GM19328 (cell line): Measurements from ENCODE around the gene ENTREP3.
A peak's percentile ranks its signal among the peaks of the same experiment; 100 is the strongest.
"Not testable (repeated sequence)": the region's sequence is repeated elsewhere in the genome, so short reads cannot be mapped to it uniquely, and the experiment has no call there.

Experiments
- ATAC-seq: cut with Tn5 transposase; IDR thresholded peaks from one replicate; pipeline ENCODE4 v1.9.1; 2021; ENCODE audit warnings: mild to moderate bottlenecking, moderate library complexity; ENCODE audit not compliant: unreplicated experiment

The ENTREP3 gene

DNA sequence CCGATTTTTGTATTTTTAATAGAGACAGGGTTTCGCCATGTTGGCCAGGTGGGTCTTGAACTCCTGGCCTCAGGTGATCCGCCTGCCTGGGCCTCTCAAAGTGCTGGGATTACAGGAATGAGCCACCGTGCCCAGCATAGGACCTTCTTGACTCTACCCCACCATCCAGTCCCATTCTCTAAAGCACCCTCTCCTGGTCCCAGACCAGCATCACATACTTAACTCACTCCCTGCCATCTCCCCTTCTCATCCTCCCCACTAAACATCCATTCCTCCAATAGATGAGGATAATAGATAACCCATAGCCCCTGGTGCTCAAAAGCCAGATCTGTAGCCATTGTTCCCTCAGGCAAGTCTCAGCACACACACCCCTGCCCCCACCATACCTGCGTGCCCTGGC, 2.1 kb downstream of the ENTREP3 start:
- ATAC-seq = no peak

DNA sequence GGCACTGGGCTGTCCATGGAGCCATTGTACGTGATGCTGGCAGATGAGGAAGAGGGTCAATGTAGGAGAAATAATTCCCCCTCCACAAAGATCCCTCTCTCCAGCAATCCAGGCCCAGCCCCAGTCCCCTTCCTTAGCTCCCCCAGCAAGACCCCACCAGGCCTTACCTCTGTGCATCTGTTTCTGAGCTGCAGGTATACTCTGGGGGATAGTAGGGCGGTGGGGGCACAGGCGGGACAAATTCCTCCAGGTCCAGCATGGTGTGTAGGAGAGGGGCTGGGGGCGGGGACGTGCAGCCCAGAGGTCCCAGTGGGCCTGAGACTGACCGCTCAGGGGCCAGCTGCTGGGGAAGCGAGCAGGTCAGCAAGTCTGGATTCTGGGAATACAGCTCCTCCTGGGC, 3.7 kb downstream of the ENTREP3 start:
- ATAC-seq = no peak

DNA sequence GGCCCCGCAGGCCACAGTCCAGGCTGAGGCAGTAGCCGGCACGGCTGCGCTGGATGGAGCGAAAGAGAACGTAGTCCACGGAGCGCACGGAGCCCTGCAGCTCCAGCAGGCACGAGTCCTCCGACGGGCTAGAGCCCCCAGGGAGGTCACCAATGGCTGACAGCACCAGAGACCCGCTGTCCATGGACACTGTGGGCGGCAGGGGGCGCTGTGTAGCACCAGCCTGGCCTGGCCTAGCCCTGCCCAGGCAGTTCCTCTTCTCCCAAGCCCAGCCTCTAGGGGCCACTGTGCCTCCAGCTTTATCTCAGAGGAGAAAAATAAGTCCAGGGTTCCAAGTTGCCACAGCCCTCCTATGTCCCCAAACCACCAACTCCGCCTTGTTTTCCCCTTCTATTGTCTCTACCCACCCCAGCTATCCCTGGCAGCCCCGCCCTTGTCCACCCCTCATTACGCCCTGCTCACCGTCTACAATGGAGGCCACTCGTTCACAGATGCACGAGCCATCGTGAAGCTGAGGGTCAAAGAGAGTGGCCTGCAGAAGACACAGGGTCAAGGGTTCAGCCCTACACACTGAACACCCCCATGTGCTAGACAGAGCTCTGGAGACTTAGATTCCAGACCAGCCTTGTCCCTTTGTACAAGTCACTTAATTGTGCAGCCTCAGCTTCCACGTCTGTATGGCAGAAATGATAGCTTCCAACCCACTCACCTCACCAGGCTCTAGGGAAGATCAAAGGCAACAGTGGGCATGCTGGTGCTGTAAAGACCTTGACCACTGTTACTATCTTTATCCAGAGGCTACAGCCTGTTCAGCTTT, 4.4 kb downstream of the ENTREP3 start:
- ATAC-seq = peak; percentile 78

DNA sequence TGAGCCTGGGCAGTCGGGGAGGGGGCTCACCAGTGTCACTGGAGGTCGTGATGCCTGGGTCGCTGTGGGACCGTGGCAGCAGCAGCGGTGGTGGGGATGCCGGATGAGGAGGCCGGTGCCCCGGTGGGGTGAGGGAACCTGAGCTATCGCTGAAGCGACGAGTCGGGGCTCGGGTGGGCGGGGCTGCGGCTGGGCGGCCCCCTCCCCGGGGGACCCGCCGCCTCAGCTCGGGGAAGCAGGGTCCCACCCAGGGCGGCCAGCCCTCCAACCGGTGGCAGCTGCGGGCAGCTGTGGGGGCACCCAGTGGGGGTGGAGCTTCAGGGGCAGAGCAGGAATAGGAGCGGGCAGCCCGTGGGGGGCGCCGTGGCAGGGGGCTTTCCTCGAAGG, 5.0 kb downstream of the ENTREP3 start:
- ATAC-seq = peak; percentile 23

DNA sequence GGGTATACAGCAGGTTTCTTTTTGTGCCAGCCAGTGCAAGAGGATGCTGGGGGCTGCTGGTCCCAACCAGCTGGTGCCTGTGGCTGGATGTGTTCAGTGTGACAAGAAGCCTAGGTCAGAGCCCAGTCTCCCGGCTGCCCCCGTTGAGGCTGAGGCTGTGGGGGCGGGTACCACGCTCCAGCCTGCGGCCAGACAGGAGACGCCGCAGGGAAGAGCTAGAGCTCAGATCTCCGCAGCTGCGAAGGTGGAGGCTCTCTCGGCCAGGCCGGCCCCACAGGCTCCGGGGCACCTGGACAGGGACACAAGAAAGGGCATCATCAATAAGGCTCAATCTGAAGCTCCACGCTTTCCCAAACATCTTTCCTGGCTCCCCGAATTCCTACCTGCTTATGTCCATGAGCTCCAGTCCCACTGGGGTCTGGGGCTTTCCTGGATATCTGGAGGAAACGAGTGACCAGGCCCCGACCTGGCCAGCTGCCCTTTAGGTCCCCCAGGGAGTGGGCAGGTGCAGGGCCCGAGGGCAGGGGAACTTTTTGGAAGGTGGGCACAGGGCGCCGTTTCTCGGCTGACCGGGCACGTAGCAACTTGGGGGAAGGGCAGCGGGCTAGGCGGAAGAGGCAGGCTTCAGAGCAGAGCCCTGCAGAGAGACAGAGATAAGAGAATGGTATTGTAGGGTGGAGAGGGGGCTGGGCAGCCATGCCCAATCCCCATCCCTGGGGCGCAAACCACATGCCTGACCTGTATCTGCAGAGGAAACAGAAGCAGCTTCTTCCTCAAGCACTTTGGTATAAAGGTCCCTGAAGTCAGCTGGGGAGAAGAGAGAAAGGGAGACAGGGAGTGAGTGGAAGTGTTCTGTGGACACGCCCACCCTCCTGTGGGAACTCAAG, 7.4 kb downstream of the ENTREP3 start:
- no peak for ATAC-seq

DNA sequence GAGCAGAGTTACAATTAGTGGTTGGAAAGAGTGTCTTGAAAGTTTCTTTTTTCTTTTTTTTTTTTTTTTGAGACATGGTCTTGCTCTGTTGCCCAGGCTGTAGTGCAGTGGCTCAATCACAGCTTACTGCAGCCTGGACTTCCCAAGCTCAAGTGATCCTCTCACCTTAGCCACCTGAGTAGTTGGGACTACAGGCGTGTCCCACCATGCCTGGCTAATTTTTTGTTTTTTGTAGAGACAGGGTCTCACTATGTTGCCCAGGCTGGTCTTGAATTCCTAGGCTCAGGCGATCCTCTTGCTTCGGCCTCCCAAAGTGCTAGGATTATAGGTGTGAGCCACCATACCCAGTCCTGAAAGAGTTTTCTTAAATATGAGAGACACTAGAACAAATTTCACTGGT, 8.5 kb downstream of the ENTREP3 start:
- not testable (repeated sequence) for ATAC-seq

DNA sequence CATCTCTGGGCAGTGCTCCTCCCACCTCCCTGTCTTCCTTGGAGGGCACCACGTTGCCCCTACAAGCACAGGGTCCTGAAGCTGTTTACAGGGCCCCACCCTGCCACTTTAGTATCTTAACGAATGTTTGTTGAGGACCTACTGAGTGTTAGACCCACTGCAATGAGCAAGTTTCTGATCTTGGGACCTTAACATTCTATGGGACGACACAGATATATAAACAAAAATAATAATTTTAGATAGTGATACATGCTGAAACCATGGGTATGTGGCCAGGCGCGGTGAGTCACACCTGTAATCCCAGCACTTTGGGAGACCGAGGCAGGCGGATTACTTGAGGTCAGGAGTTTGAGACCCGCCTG, 10.1 kb downstream of the ENTREP3 start:
- no peak for ATAC-seq

DNA sequence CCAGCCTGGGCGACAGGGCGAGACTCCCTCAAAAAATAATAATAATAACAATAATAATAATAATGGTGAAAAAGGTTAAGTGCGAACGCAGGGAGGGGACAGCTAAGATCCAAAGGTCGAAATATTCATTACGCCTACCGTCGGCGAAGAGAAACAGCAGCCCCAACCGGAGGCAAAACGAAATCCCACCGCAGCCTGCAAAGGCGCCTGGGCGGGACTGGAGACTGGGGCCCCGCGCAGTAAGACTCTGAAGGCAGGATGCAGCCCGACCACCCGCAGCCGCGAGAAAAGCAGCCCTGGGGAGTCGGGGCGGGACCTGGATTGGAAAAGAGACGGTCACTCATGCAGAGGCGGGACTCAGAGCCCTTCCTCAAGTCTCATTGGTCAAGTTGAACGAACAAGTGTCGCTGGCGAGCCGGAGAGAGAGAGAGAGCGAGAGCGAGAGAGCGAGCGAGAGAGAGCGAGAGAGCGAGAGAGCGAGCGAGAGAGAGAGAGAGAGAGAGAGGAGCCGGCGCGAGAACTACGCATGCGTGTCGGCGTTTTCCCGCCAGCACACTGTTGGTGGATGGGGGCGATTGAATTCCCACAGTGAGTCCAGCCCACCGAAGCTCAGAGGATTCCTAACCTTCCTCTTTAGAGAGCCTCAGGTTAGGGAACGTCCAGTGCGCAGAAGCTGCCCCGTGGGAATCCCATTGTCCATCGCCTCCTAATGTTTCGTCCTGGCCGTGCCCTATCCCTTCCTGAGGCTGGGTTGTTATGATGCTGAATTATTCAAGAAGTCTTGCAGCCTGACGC, 10.7 kb downstream of the ENTREP3 start:
- peak; percentile 87 for ATAC-seq

- ATAC-seq = no peak
Measured at GRCh38 chr1:155242805-155243358, 12.4 kb downstream of the ENTREP3 start.

- no peak for ATAC-seq
Measured at GRCh38 chr1:155241841-155242264, 13.4 kb downstream of the ENTREP3 start.

GRCh38 chr1:155241069-155241679, 14.1 kb downstream of the ENTREP3 start:
- ATAC-seq = no peak

GRCh38 chr1:155236451-155236850, 18.8 kb downstream of the ENTREP3 start:
- no peak for ATAC-seq

GRCh38 chr1:155235375-155235774, 19.9 kb downstream of the ENTREP3 start:
- not testable (repeated sequence) for ATAC-seq

GRCh38 chr1:155233502-155233901, 21.8 kb downstream of the ENTREP3 start:
- ATAC-seq = not testable (repeated sequence)

- ATAC-seq = not testable (repeated sequence)
Measured at GRCh38 chr1:155232001-155232978, 23.0 kb downstream of the ENTREP3 start.

GRCh38 chr1:155231302-155231701, 24.0 kb downstream of the ENTREP3 start:
- ATAC-seq = not testable (repeated sequence)

GRCh38 chr1:155228096-155228427, 27.2 kb downstream of the ENTREP3 start:
- no peak for ATAC-seq

- ATAC-seq = peak; percentile 92
Measured at GRCh38 chr1:155227261-155228095, 27.8 kb downstream of the ENTREP3 start.

DNA sequence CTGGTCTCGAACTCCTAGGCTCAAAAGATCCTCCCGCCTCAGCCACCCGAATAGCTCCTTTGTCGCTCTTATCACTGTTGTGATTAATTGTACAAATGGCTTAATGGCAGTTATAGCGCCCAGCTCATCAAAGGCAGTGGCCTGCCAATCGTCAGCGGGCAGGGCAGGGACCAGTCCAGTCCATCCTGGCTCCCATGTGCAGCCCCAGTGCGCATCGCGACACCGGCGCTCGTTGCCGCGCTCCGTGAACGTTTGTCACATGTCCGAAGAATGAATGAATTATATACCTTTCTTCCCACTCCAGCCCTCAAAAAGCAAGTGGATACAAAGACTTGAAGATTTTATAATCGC, 28.4 kb downstream of the ENTREP3 start:
- ATAC-seq = no peak
